MM.1S (cell line): ENCODE results near the gene NIPSNAP3A.
"Not testable (repeated sequence)": the region's sequence is repeated elsewhere in the genome, so short reads cannot be mapped to it uniquely, and the experiment has no call there.

Experiments
- DNase-seq: peaks from one replicate; pipeline ENCODE4 v3.0.0-alpha.2; 2015
- H2AFZ ChIP-seq: fragments of 300-600 bp; sonication (generic); 2 replicates; pipeline ENCODE4 v1.6.0; 2016; ENCODE audit warnings: antibody characterized with exemption, low read length
- H3F3A ChIP-seq: fragments of 300-600 bp; sonication (generic); 2 replicates; pipeline ENCODE4 v1.6.1; 2016; ENCODE audit warnings: mild to moderate bottlenecking, antibody characterized with exemption, low read length, moderate library complexity, mixed read lengths; ENCODE audit not compliant: insufficient read depth
- H3K27ac ChIP-seq: fragments of 300-600 bp; sonication (generic); 2 replicates; pipeline ENCODE4 v1.5.1; 2016; ENCODE audit warnings: mild to moderate bottlenecking, low read length
- H3K27me3 ChIP-seq: fragments of 300-600 bp; sonication (generic); replicated peaks from 2 replicates; pipeline ENCODE4 v1.6.0; 2016; ENCODE audit warnings: low read length; ENCODE audit not compliant: insufficient read depth
- H3K36me3 ChIP-seq: fragments of 300-600 bp; sonication (generic); replicated peaks from 2 replicates; pipeline ENCODE4 v1.6.1; 2016; ENCODE audit warnings: mild to moderate bottlenecking, low read length, mixed read lengths; ENCODE audit not compliant: insufficient read depth
- H3K4me1 ChIP-seq: fragments of 300-600 bp; sonication (generic); 2 replicates; pipeline ENCODE4 v1.6.1; 2016; ENCODE audit warnings: low read length, mixed read lengths
- H3K4me2 ChIP-seq: fragments of 300-600 bp; sonication (generic); 2 replicates; pipeline ENCODE4 v1.6.0; 2016; ENCODE audit warnings: low read depth, low read length
- H3K4me3 ChIP-seq: fragments of 300-600 bp; sonication (generic); 2 replicates; pipeline ENCODE4 v1.5.1; 2016; ENCODE audit warnings: low read length, mixed read lengths
- H3K79me2 ChIP-seq: fragments of 300-600 bp; sonication (generic); 2 replicates; pipeline ENCODE4 v1.6.1; 2016; ENCODE audit warnings: mixed run types, low read length, mixed read lengths
- H3K9ac ChIP-seq: fragments of 300-600 bp; sonication (generic); 2 replicates; pipeline ENCODE4 v1.6.1; 2016; ENCODE audit warnings: low read length, mixed read lengths
- H3K9me2 ChIP-seq: fragments of 300-600 bp; sonication (generic); replicated peaks from 2 replicates; pipeline ENCODE4 v1.6.1; 2016; ENCODE audit warnings: mild to moderate bottlenecking, low read length, mixed read lengths; ENCODE audit not compliant: insufficient read depth
- H3K9me3 ChIP-seq: fragments of 300-600 bp; sonication (generic); replicated peaks from 2 replicates; pipeline ENCODE4 v1.6.1; 2016; ENCODE audit warnings: mild to moderate bottlenecking, low read length, mixed read lengths; ENCODE audit not compliant: insufficient read depth
- H4K20me1 ChIP-seq: fragments of 300-600 bp; sonication (generic); 2 replicates; pipeline ENCODE4 v1.6.1; 2016; ENCODE audit warnings: mild to moderate bottlenecking, low read length, moderate library complexity, mixed read lengths; ENCODE audit not compliant: insufficient read depth
- EZH2 ChIP-seq: fragments of 300-600 bp; sonication (generic); optimal IDR thresholded peaks from 2 replicates; pipeline ENCODE3; 2017; ENCODE audit warnings: low read depth, mild to moderate bottlenecking, antibody characterized with exemption, low read length, mixed read lengths
- EZH2phosphoT487 ChIP-seq: fragments of 300-600 bp; sonication (generic); IDR thresholded peaks from 2 replicates; pipeline ENCODE4 v1.6.1; 2018; ENCODE audit warnings: antibody characterized with exemption, low read length
- TF ChIP-seq, protein P1 (sequence below): fragments of 300-600 bp; sonication (generic); IDR thresholded peaks from 2 replicates; pipeline ENCODE4 v1.5.1; 2016; ENCODE audit warnings: antibody characterized with exemption, low read length, mixed read lengths

NIPSNAP3A gene

DNA sequence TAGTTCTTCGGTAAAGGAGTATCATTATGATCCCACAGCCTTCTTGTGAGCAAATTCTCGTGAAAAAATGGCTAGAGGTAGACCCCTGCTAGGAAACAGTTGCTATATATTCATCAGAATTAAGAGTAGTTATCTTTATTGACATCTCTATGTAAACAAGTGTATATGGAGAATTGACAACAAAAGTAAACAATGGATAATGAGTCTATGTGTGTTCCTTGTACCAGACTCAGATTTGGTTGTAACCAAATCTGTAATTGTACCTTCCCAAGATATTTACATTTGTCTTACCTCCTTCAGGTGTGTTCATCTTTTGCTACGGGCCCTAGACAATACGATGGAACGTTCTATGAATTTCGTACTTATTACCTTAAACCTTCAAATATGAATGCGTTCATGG lies 18.5 kb downstream of the NIPSNAP3A start:
- no peak overlapping the region for H3K27ac ChIP-seq
- no peaks in the 10 kb centered on the region for H3K9me2 ChIP-seq
- no peaks in the 10 kb centered on the region for H3K36me3 ChIP-seq
- H3K4me1 ChIP-seq: peaks cover 10% of the 10 kb centered on the region
- no peak overlapping the region for H2AFZ ChIP-seq
- H3F3A ChIP-seq: peaks cover 20% of the 10 kb centered on the region
- TF ChIP-seq EZH2: no peak
- TF ChIP-seq, protein P1, sequence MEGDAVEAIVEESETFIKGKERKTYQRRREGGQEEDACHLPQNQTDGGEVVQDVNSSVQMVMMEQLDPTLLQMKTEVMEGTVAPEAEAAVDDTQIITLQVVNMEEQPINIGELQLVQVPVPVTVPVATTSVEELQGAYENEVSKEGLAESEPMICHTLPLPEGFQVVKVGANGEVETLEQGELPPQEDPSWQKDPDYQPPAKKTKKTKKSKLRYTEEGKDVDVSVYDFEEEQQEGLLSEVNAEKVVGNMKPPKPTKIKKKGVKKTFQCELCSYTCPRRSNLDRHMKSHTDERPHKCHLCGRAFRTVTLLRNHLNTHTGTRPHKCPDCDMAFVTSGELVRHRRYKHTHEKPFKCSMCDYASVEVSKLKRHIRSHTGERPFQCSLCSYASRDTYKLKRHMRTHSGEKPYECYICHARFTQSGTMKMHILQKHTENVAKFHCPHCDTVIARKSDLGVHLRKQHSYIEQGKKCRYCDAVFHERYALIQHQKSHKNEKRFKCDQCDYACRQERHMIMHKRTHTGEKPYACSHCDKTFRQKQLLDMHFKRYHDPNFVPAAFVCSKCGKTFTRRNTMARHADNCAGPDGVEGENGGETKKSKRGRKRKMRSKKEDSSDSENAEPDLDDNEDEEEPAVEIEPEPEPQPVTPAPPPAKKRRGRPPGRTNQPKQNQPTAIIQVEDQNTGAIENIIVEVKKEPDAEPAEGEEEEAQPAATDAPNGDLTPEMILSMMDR: no peak
- no peak for TF ChIP-seq EZH2phosphoT487
- no peaks in the 10 kb centered on the region for H3K27me3 ChIP-seq
- peak overlapping the region; percentile 95; the same call in 1 of the 2 replicates for H3K4me2 ChIP-seq
- H3K9ac ChIP-seq: no peak overlapping the region
- DNase-seq: no peak
- no peaks in the 10 kb centered on the region for H3K9me3 ChIP-seq
- H4K20me1 ChIP-seq: no peaks in the 10 kb centered on the region
- H3K4me3 ChIP-seq: no peak overlapping the region
- H3K79me2 ChIP-seq: no peaks in the 10 kb centered on the region

GRCh38 chr9:104767507-104767906 lies 20.0 kb downstream of the NIPSNAP3A start:
- Histone ChIP-seq H3K27me3 (no peaks in the 10 kb centered on the region), H3K4me3 (no peak overlapping the region), H3K36me3 (no peaks in the 10 kb centered on the region), H3K27ac (no peak overlapping the region), H3K79me2 (no peaks in the 10 kb centered on the region), H3K9me2 (no peaks in the 10 kb centered on the region), H3K4me2 (no peak overlapping the region), H2AFZ (no peak overlapping the region), H3F3A (peaks cover 23% of the 10 kb centered on the region), H3K9ac (no peak overlapping the region), H3K4me1 (peaks cover 14% of the 10 kb centered on the region), H3K9me3 (no peaks in the 10 kb centered on the region), H4K20me1 (no peaks in the 10 kb centered on the region)
- no peak for DNase-seq
- TF ChIP-seq EZH2: no peak
- TF ChIP-seq EZH2phosphoT487: no peak
- TF ChIP-seq, protein P1: no peak

DNA sequence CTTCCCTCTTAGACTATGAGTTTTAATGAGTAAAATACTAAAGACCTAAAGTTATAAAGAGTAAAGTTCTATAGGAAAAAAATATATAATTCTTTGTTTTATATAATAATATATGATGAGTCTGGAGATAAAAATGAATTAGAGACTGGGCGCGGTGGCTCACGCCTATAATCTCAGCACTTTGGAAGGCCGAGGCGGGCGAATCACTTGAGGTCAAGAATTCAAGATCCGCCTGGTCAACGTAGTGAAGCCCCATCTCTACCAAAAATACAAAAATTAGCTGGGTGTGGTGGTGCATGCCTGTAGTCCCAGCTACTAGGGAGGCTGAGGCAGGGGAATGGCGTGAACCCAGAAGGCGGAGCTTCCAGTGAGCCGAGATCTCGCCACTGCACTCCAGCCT lies 21.5 kb downstream of the NIPSNAP3A start:
- H3K9ac ChIP-seq, DNase-seq, H3K9me2 ChIP-seq, H3K27me3 ChIP-seq, H4K20me1 ChIP-seq, H2AFZ ChIP-seq, H3K4me3 ChIP-seq, H3K9me3 ChIP-seq, H3K36me3 ChIP-seq, H3K4me2 ChIP-seq, H3K27ac ChIP-seq, H3K79me2 ChIP-seq: not testable (repeated sequence)
- Histone ChIP-seq H3K4me1 (peaks cover 21% of the 10 kb centered on the region), H3F3A (peaks cover 26% of the 10 kb centered on the region)

GRCh38 chr9:104769655-104770054 lies 22.2 kb downstream of the NIPSNAP3A start:
- Histone ChIP-seq H3K36me3 (no peaks in the 10 kb centered on the region), H3K79me2 (no peaks in the 10 kb centered on the region), H3K9me2 (no peaks in the 10 kb centered on the region), H3K27ac (no peak overlapping the region), H3K4me1 (peaks cover 21% of the 10 kb centered on the region), H3F3A (peaks cover 26% of the 10 kb centered on the region), H4K20me1 (no peaks in the 10 kb centered on the region), H3K4me2 (no peak overlapping the region), H3K27me3 (no peaks in the 10 kb centered on the region), H3K9me3 (no peaks in the 10 kb centered on the region), H3K4me3 (no peak overlapping the region), H3K9ac (no peak overlapping the region), H2AFZ (no peak overlapping the region)
- TF ChIP-seq, protein P1: no peak
- no peak for TF ChIP-seq EZH2
- TF ChIP-seq EZH2phosphoT487: no peak
- DNase-seq: no peak
